Testis (tissue), 3 donors: ENCODE data around the gene AFF4. TPM values are rescaled to one million over a fixed set of nuclear protein-coding genes. Genes with fewer than 3 reads are reported as not detected.

Source experiments
- DNase-seq: peaks from one replicate; pipeline ENCODE4 v3.0.0-alpha.2; 2019
- H3K27ac ChIP-seq, 2 donors: fragments of 200-600 bp; sonication (generic); one replicate each; pipeline ENCODE4 v1.5.1; 2019
- H3K27me3 ChIP-seq: fragments of 200-600 bp; sonication (generic); one replicate; pipeline ENCODE4 v1.5.1; 2019
- H3K36me3 ChIP-seq: fragments of 200-600 bp; sonication (generic); one replicate; pipeline ENCODE4 v1.5.1; 2017; ENCODE audit warnings: low read depth; ENCODE audit errors: missing control alignments
- H3K4me1 ChIP-seq: fragments of 200-600 bp; sonication (generic); one replicate; pipeline ENCODE4 v1.5.1; 2019
- H3K4me3 ChIP-seq, 2 donors: fragments of 200-600 bp; sonication (generic); one replicate each; pipeline ENCODE4 v1.5.1; 2017 to 2019
- H3K9me3 ChIP-seq: fragments of 200-600 bp; sonication (generic); one replicate; pipeline ENCODE4 v1.5.1; 2017
- CTCF ChIP-seq, 3 experiments: fragments of 450-650 bp in 2 of 3; fragments of 200-600 bp in 1 of 3; sonication (generic) in 1 of 3; IDR thresholded peaks; one replicate each; pipeline ENCODE4 v1.5.1; 2016 to 2019; ENCODE audit warnings: antibody characterized with exemption in 3 of 3, mild to moderate bottlenecking in 2 of 3, moderate library complexity in 1 of 3
- POLR2A ChIP-seq: fragments of 450-650 bp; IDR thresholded peaks from one replicate; pipeline ENCODE4 v1.6.1; 2017; ENCODE audit warnings: antibody characterized with exemption, mild to moderate bottlenecking, moderate library complexity
- WGBS, 2 donors: methylation state at CpG; one replicate each; pipeline ENCODE4 v1.1.5; 2018; 5-methylcytosine and 5-hydroxymethylcytosine counted together
- intact Hi-C: fragments of 100-400 bp; cut with DNase I; formaldehyde crosslinking; loops from one replicate; pipeline ENCODE4 v1.15.1; 2023; ENCODE audit warnings: low total_unique reads
- polyA plus RNA-seq: library from polyadenylated mRNA; stranded (reverse); fragments of 350-450 nt; fragmentation: Illumina TruSeq; extraction: RNeasy Lipid Tissue Mini Kit (QIAGEN cat#74804); gene quantifications from one replicate; pipeline ENCODE4 v1.2.3, GENCODE V29; 2014; ENCODE audit warnings: low read depth, low replicate concordance; ENCODE audit not compliant: insufficient read depth
- total RNA-seq, 2 donors: library from RNA; depleted of rRNA; stranded (reverse); fragments of >200 nt; gene quantifications; one replicate each; pipeline ENCODE4 v1.2.3, GENCODE V29; 2016

The AFF4 gene
- total and polyA plus RNA-seq, 3 donors from 2014 or later, result 57.2 to 112 (median 112) TPM

- no peaks in the 10 kb centered on the region for H3K27me3 ChIP-seq
- no peaks in the 10 kb centered on the region for H3K9me3 ChIP-seq
- no peak overlapping the region for H3K27ac ChIP-seq
- no peaks in the 10 kb centered on the region for H3K4me1 ChIP-seq
- WGBS, 2 donors, result 96 to 99% methylated on average over 2 to 3 of the region's 3 CpGs
- intact Hi-C loops, result no loop called here
- DNase-seq, result no peak
- TF ChIP-seq POLR2A (no peak), CTCF (IDR thresholded peaks at IDR 0.05) (no peak)
- H3K4me3 ChIP-seq, result no peak overlapping the region
- no peaks in the 10 kb centered on the region for H3K36me3 ChIP-seq
Observed at GRCh38 chr5:132916086-132916485, 47.3 kb downstream of the AFF4 start.

DNA sequence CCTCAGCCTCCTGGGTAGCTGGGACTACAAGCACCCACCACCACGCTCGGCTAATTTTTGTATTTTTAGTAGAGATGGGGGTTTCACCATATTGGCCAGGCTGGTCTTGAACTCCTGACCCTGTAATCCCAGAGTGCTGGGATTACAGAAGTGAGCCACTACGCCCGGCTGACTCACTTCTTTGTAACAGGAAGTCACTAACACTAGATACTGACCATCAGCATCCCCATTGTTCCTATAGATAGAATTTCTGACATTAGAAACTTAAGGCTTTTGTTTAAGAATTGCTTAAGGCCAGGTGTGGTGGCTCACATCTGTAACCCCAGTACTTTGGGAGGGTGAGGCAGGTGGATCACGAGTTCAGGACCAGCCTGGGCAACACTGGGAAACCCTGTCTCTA lies 47.8 kb downstream of the AFF4 start:
- no peaks in the 10 kb centered on the region for H3K27me3 ChIP-seq
- DNase-seq, result no peak
- TF ChIP-seq POLR2A (no peak), CTCF (IDR thresholded peaks at IDR 0.05) (no peak)
- intact Hi-C loops, result no loop called here
- H3K27ac ChIP-seq, result no peak overlapping the region
- no peak overlapping the region for H3K4me3 ChIP-seq
- no peaks in the 10 kb centered on the region for H3K9me3 ChIP-seq
- no peaks in the 10 kb centered on the region for H3K4me1 ChIP-seq
- no peaks in the 10 kb centered on the region for H3K36me3 ChIP-seq
- WGBS, 2 donors, result 92 to 94% methylated on average over 5 of the region's 5 CpGs

- intact Hi-C loops, result no loop called here
- WGBS, 2 donors, result 85 to 90% methylated on average over 1 of the region's 1 CpG
- Histone ChIP-seq H3K27me3 (no peaks in the 10 kb centered on the region), H3K9me3 (no peaks in the 10 kb centered on the region), H3K36me3 (no peaks in the 10 kb centered on the region), H3K4me1 (no peaks in the 10 kb centered on the region), H3K4me3 (no peak overlapping the region), H3K27ac (no peak overlapping the region)
- TF ChIP-seq CTCF (IDR thresholded peaks at IDR 0.05) (no peak), POLR2A (no peak)
- DNase-seq, result no peak
Observed at GRCh38 chr5:132909702-132910101, 53.7 kb downstream of the AFF4 start.

DNA sequence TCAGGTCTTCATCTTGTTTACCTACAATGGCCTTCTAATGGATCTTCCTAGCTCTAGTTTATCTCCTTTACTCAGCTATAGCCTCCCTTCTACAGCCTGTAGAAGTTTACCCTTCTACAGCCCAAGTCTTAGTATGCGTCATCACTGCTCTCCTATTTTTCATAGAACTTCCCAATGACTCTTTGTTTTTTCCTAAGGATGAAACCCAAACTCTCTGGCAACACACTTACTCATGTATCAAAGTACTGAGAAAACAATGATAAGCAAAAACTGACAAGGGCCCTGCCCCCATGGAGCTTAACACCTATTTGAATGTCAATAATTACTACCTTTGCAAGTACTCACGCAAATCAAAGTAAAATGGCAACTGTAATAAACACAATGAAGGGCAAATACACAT lies 56.3 kb downstream of the AFF4 start:
- no peaks in the 10 kb centered on the region for H3K36me3 ChIP-seq
- DNase-seq, result no peak
- 84% methylated on average over 2 of the region's 2 CpGs for WGBS, 2 donors
- no peak overlapping the region for H3K27ac ChIP-seq
- intact Hi-C loops, result no loop called here
- no peaks in the 10 kb centered on the region for H3K4me1 ChIP-seq
- H3K9me3 ChIP-seq, result no peaks in the 10 kb centered on the region
- no peak for TF ChIP-seq POLR2A
- TF ChIP-seq CTCF (IDR thresholded peaks at IDR 0.05), result no peak
- H3K4me3 ChIP-seq, result no peak overlapping the region
- H3K27me3 ChIP-seq, result no peaks in the 10 kb centered on the region

GRCh38 chr5:132905938-132906337 lies 57.5 kb downstream of the AFF4 start:
- Histone ChIP-seq H3K27ac (no peak overlapping the region), H3K9me3 (no peaks in the 10 kb centered on the region), H3K4me1 (no peaks in the 10 kb centered on the region), H3K4me3 (no peak overlapping the region), H3K27me3 (no peaks in the 10 kb centered on the region), H3K36me3 (no peaks in the 10 kb centered on the region)
- no peak for DNase-seq
- intact Hi-C loops, result no loop called here
- peak in 1 of 3 experiments; percentile 10 for TF ChIP-seq CTCF (IDR thresholded peaks at IDR 0.05)
- TF ChIP-seq POLR2A, result no peak
- 75 to 76% methylated on average over 2 of the region's 2 CpGs for WGBS, 2 donors
